Muscle layer of duodenum (tissue), 2 donors: ENCODE results near the gene PTK7.

Experiments used
- H3K27ac ChIP-seq: one replicate; pipeline ENCODE4 v1.7.0; 2013; ENCODE audit warnings: mild to moderate bottlenecking, low read length
- H3K27me3 ChIP-seq: one replicate; pipeline ENCODE4 v1.7.0; 2013; ENCODE audit warnings: low read depth, mild to moderate bottlenecking, control low read depth, low read length
- H3K36me3 ChIP-seq, 2 donors: one replicate each; pipeline ENCODE4 v1.7.0; 2013; ENCODE audit warnings: low read length in 2 of 2, control low read depth in 1 of 2, mild to moderate bottlenecking in 1 of 2; ENCODE audit not compliant: insufficient read depth in 2 of 2, control insufficient read depth in 1 of 2
- H3K4me1 ChIP-seq, 2 donors: one replicate each; pipeline ENCODE4 v1.7.0; 2013; ENCODE audit warnings: low read length in 2 of 2, mild to moderate bottlenecking in 2 of 2, control low read depth in 1 of 2, moderate library complexity in 1 of 2; ENCODE audit not compliant: insufficient read depth in 2 of 2, control insufficient read depth in 1 of 2
- H3K4me3 ChIP-seq, 2 donors: one replicate each; pipeline ENCODE4 v1.7.0; 2013; ENCODE audit warnings: low read length in 2 of 2, low read depth in 1 of 2, mild to moderate bottlenecking in 1 of 2
- H3K9me3 ChIP-seq, 2 donors: one replicate each; pipeline ENCODE4 v1.7.0; 2013; ENCODE audit warnings: low read length in 2 of 2, control low read depth in 1 of 2, mild to moderate bottlenecking in 1 of 2; ENCODE audit not compliant: control insufficient read depth in 1 of 2
- donor health status: healthy.

Gene PTK7

DNA sequence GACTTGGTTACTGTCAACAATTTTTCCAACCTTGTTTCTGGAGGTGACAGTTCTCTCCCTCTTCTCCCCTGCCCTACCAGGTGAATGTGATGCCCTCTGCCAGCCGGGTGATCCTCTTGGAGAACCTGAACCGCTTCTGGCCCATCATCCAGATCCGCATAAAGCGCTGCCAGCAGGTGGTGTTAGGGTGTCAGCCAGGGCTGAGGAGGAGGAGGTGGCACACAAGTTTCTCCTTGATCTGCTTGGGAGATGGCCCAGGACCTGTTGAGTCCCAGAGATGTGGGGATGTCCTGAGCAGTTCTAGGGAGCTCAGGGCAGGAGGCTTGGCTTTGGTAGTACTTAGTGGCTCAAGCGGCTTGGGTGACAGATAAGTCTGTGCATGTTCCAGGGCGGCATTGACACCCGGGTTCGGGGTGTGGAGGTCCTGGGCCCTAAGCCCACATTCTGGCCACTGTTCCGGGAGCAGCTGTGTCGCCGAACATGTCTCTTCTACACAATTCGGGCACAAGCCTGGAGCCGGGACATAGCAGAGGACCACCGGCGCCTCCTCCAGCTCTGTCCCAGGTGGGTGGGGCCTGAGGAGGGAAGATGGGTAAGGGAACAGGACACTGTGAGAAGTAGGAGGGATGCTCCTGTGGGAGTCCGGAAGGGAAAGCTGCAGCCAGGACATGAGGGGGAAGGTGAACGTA is 127.1 kb downstream of the PTK7 start:
- Histone ChIP-seq H3K27me3 (no peaks in the 10 kb centered on the region), H3K36me3 (peaks cover 25 to 65% of the 10 kb centered on the region in 2 donors), H3K4me1 (no peaks in the 10 kb centered on the region), H3K9me3 (no peaks in the 10 kb centered on the region), H3K4me3 (no peak overlapping the region), H3K27ac (no peak overlapping the region)

DNA sequence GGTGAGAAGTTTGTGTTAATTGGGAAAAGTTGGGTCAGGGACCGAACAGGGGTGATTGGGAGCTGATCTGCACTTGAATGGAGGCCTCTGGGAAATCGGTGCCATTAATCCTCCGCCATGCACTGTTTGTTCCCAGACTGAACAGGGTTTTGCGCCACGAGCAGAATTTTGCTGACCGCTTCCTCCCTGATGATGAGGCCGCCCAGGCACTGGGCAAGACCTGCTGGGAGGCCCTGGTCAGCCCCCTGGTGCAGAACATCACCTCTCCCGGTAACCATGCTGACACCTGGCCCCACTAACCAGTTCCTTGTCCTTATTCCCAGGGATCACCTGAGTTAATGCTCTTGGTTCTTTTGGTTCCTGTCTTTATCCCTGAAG is 127.6 kb downstream of the PTK7 start:
- Histone ChIP-seq H3K4me3 (no peak overlapping the region), H3K27me3 (no peaks in the 10 kb centered on the region), H3K36me3 (peaks cover 25 to 60% of the 10 kb centered on the region in 2 donors), H3K4me1 (no peaks in the 10 kb centered on the region), H3K27ac (no peak overlapping the region), H3K9me3 (no peaks in the 10 kb centered on the region)

GRCh38 chr6:43204271-43205105 is 128.4 kb downstream of the PTK7 start:
- H3K27me3 ChIP-seq: no peaks in the 10 kb centered on the region
- no peak overlapping the region for H3K4me3 ChIP-seq
- no peak overlapping the region for H3K27ac ChIP-seq
- H3K4me1 ChIP-seq: no peaks in the 10 kb centered on the region
- no peaks in the 10 kb centered on the region for H3K9me3 ChIP-seq
- H3K36me3 ChIP-seq: peaks cover 25 to 54% of the 10 kb centered on the region in 2 donors

GRCh38 chr6:43205849-43206248 is 129.7 kb downstream of the PTK7 start:
- Histone ChIP-seq H3K36me3 (peaks cover 16 to 41% of the 10 kb centered on the region in 2 donors), H3K9me3 (no peaks in the 10 kb centered on the region), H3K27me3 (no peaks in the 10 kb centered on the region), H3K27ac (no peak overlapping the region), H3K4me1 (no peaks in the 10 kb centered on the region), H3K4me3 (no peak overlapping the region)

- Histone ChIP-seq H3K4me3 (no peak overlapping the region), H3K36me3 (peaks cover 12 to 38% of the 10 kb centered on the region in 2 donors), H3K27me3 (no peaks in the 10 kb centered on the region), H3K4me1 (no peaks in the 10 kb centered on the region), H3K9me3 (no peaks in the 10 kb centered on the region), H3K27ac (no peak overlapping the region)
Observed at GRCh38 chr6:43207286-43207685, 131.2 kb downstream of the PTK7 start.
